Activated T-helper 2 cell treated with anti-CD3 and anti-CD28 coated beads, Interferon-gamma antibody, Interleukin-2, Interleukin-4, amounts not matched to agents 10 μg/mL and 5 μg/mL and 100 μg/mL, durations not matched to agents 14 hours and 24 hours and 36 hours (primary cell): ENCODE results near the gene ABCG4. TPM values are rescaled to one million over a fixed set of nuclear protein-coding genes. Genes with fewer than 3 reads are reported as not detected.

Experiments used
- DNase-seq: peaks from one replicate; pipeline ENCODE4 v3.0.0; 2021; ENCODE audit warnings: low spot score
- H3K27ac Mint-ChIP-seq: one replicate; pipeline ENCODE4 v1.8.0; 2021; ENCODE audit warnings: mixed read lengths
- H3K27me3 Mint-ChIP-seq: one replicate; pipeline ENCODE4 v1.8.0; 2021; ENCODE audit warnings: low read depth, mixed read lengths
- H3K36me3 Mint-ChIP-seq: one replicate; pipeline ENCODE4 v1.8.0; 2021; ENCODE audit warnings: low read depth, mixed read lengths
- H3K4me1 Mint-ChIP-seq: one replicate; pipeline ENCODE4 v1.8.0; 2021; ENCODE audit warnings: low read depth, mixed read lengths
- H3K4me3 Mint-ChIP-seq: one replicate; pipeline ENCODE4 v1.8.0; 2021; ENCODE audit warnings: low read depth, mild to moderate bottlenecking, moderate library complexity, mixed read lengths
- H3K9me3 Mint-ChIP-seq: one replicate; pipeline ENCODE4 v1.8.0; 2021; ENCODE audit warnings: mixed read lengths
- intact Hi-C: fragments of 100-400 bp; cut with micrococcal nuclease; formaldehyde crosslinking; loops from one replicate; pipeline ENCODE4 v1.15.1; 2023
- total RNA-seq: library from RNA; stranded (reverse); gene quantifications from 2 replicates; pipeline ENCODE4 v1.2.3, GENCODE V29; 2022

ABCG4 gene
- total RNA-seq, 1 donor from 2014 or later, result 0.11 TPM

- H3K4me3 Mint-ChIP-seq, result peak overlapping the region; percentile 98
- no peaks in the 10 kb centered on the region for H3K9me3 Mint-ChIP-seq
- no peaks in the 10 kb centered on the region for H3K27me3 Mint-ChIP-seq
- H3K4me1 Mint-ChIP-seq, result peaks cover 37% of the 10 kb centered on the region
- peak overlapping the region; percentile 92 for H3K27ac Mint-ChIP-seq
- DNase-seq, result no peak
- intact Hi-C loops, result loop anchor here (1.0 kb wide), 1 partner anchor 97 kb away; the partner anchor contains the start of gene CBL
- peaks cover 38% of the 10 kb centered on the region for H3K36me3 Mint-ChIP-seq
Observed at GRCh38 chr11:119108857-119109221, 40.0 kb upstream of the ABCG4 start.

GRCh38 chr11:119109843-119110242, 39.0 kb upstream of the ABCG4 start:
- Mint-ChIP-seq H3K27me3 (no peaks in the 10 kb centered on the region), H3K27ac (peak overlapping the region; percentile 10), H3K4me3 (peak overlapping the region; percentile 98), H3K36me3 (peaks cover 44% of the 10 kb centered on the region), H3K9me3 (no peaks in the 10 kb centered on the region), H3K4me1 (peaks cover 37% of the 10 kb centered on the region)
- no peak for DNase-seq
- intact Hi-C loops, result no loop called here

DNA sequence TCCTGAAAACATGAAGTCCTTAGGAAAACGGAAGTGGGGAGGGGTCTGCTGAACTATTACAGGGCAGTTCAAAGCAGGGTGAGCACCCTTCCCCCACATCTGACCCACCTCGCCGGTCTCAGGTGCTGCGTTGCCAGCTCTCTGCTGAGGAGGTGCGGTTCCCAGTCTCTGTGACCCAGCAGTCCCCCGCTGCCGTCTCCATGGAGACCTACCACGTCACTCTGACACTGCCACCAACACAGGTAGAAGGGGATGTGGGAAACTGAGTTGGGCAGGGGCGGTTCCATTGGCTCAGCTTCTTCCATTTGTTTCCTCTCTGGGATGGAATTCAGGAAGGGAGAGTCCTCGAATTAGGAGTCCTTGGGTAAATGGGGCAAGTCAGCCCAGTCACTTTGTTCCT, 38.4 kb upstream of the ABCG4 start:
- H3K27me3 Mint-ChIP-seq, result no peaks in the 10 kb centered on the region
- peaks cover 48% of the 10 kb centered on the region for H3K36me3 Mint-ChIP-seq
- H3K9me3 Mint-ChIP-seq, result no peaks in the 10 kb centered on the region
- H3K27ac Mint-ChIP-seq, result peak overlapping the region; percentile 14
- peaks cover 39% of the 10 kb centered on the region for H3K4me1 Mint-ChIP-seq
- DNase-seq, result no peak
- H3K4me3 Mint-ChIP-seq, result no peak overlapping the region
- intact Hi-C loops, result no loop called here

DNA sequence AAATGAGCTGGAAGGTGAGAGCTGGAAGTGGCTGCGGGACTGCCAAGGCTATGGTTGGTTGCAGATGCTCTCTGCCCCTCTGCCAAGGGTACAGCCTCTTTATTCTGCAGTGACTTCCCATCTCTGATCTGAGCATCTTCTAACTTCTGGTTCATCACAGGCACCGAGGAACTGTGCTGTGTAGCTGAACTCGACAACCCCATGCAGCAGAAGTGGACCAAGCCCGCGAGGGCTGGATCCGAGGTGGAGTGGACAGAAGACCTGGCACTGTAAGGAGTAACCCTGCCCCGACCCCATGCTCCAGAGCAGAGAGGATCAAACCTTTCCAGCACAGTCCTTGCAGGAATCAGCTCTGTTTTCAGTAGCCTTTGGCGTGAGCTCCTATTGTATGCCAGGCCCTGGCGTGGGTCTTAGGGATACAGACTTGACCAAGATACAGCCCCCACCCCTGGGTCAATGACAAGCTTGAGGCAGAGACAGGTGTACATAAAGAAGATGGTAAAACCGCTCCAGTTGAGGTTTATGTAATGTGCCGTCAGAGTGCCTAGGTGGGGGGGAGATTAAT, 37.4 kb upstream of the ABCG4 start:
- Mint-ChIP-seq H3K4me3 (no peak overlapping the region), H3K9me3 (no peaks in the 10 kb centered on the region), H3K4me1 (peaks cover 39% of the 10 kb centered on the region), H3K27ac (no peak overlapping the region), H3K36me3 (peaks cover 55% of the 10 kb centered on the region), H3K27me3 (no peaks in the 10 kb centered on the region)
- intact Hi-C loops, result no loop called here
- no peak for DNase-seq

DNA sequence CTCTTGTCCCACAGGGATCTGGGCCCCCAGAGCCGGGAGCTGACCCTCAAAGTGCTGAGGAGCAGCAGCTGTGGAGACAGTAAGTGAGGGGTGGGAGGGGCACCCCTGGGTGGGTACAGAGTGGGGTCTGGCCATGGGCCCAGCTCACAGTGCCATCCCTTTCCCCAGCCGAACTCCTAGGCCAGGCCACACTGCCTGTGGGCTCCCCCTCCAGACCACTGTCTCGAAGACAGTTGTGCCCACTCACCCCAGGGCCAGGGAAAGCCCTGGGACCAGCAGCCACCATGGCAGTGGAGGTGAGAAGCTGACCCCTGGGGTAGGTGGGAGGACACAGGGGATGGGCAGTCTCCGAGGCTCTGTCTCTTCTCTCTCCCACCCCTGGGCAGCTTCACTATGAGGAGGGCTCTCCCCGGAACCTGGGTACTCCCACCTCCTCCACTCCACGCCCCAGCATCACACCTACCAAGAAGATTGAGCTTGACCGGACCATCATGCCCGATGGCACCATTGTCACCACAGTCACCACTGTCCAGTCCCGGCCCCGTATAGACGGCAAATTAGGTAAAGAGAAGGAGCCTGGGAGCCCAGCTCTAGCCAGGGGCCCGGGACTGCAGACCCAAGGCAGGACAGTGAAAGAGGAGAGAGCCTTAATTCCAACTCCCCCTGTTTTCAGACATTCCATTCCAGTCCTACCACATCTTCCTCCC, 36.4 kb upstream of the ABCG4 start:
- Mint-ChIP-seq H3K27ac (no peak overlapping the region), H3K27me3 (no peaks in the 10 kb centered on the region), H3K9me3 (no peaks in the 10 kb centered on the region), H3K4me3 (no peak overlapping the region), H3K4me1 (peaks cover 35% of the 10 kb centered on the region), H3K36me3 (peaks cover 63% of the 10 kb centered on the region)
- intact Hi-C loops, result no loop called here
- DNase-seq, result no peak

DNA sequence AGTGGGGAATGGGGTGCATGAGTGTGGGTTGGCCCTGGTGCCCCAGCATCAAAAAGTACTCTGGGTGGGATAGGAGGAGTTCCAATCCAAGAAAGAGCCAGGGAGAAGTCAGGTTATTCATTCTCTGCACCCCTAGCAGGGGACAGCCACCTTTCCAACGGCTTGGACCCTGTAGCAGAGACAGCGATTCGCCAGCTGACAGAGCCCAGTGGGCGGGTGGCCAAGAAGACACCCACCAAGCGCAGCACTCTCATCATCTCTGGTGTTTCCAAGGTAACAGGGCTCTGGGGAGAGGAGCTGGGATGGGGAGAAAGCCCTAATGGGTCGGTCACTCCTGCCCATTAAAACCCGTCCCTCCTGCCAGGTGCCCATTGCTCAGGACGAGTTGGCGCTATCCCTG, 35.1 kb upstream of the ABCG4 start:
- H3K36me3 Mint-ChIP-seq, result peaks cover 65% of the 10 kb centered on the region
- H3K27me3 Mint-ChIP-seq, result no peaks in the 10 kb centered on the region
- H3K27ac Mint-ChIP-seq, result no peak overlapping the region
- no peaks in the 10 kb centered on the region for H3K9me3 Mint-ChIP-seq
- intact Hi-C loops, result no loop called here
- peaks cover 29% of the 10 kb centered on the region for H3K4me1 Mint-ChIP-seq
- DNase-seq, result no peak
- no peak overlapping the region for H3K4me3 Mint-ChIP-seq

- no peaks in the 10 kb centered on the region for H3K9me3 Mint-ChIP-seq
- H3K27ac Mint-ChIP-seq, result no peak overlapping the region
- peaks cover 65% of the 10 kb centered on the region for H3K36me3 Mint-ChIP-seq
Observed at GRCh38 chr11:119114351-119114750, 34.5 kb upstream of the ABCG4 start.

DNA sequence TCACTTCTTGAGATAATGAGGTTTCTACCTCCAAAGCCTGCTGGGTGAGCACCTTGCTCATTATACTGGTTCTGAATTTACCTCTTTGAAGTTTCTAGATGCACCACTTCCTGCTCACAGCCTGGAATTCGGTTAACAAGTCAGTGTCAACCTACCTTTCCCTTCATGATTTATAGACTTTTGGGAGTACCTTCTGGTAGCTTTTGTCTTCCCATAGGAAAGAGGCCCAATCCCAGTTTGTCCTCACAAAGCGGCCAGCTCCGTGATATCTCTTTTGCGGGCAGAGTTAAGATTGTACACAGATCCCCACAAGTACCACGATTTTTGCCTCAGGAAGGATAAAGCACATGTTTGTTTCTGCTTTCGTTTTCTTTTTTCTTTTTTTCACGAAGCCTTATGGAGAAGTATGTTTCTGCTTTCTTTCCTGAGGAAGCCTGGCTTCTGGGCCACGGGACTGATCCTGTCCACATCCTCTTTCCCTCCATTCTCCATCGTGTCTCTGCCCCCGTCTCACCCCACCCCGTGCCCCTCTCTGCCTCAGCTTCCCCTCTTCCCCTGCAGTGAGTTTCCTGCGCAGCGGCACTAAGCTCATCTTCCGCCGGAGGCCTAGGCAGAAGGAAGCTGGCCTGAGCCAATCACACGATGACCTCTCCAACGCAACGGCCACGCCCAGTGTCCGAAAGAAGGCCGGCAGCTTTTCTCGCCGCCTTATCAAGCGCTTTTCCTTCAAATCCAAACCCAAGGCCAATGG, 33.2 kb upstream of the ABCG4 start:
- intact Hi-C loops, result loop anchor here (1.0 kb wide), 1 partner anchor 8 kb away; the partner anchor contains the start of gene C2CD2L
- DNase-seq, result no peak
- H3K9me3 Mint-ChIP-seq, result no peaks in the 10 kb centered on the region
- peaks cover 59% of the 10 kb centered on the region for H3K36me3 Mint-ChIP-seq
- no peaks in the 10 kb centered on the region for H3K27me3 Mint-ChIP-seq
- H3K27ac Mint-ChIP-seq, result peak overlapping the region; percentile 92
- peak overlapping the region; percentile 73 for H3K4me3 Mint-ChIP-seq
- H3K4me1 Mint-ChIP-seq, result peaks cover 20% of the 10 kb centered on the region

More at GRCh38 chr11:119114351-119114750, 34.5 kb upstream of the ABCG4 start:
- no peak for DNase-seq
- intact Hi-C loops, result no loop called here
- Mint-ChIP-seq H3K4me3 (no peak overlapping the region), H3K4me1 (peaks cover 23% of the 10 kb centered on the region), H3K27me3 (no peaks in the 10 kb centered on the region)

GRCh38 chr11:119116235-119116594, 32.6 kb upstream of the ABCG4 start:
- Mint-ChIP-seq H3K36me3 (peaks cover 54% of the 10 kb centered on the region), H3K27ac (peak overlapping the region; percentile 92), H3K4me3 (peak overlapping the region; percentile 73), H3K27me3 (no peaks in the 10 kb centered on the region), H3K9me3 (no peaks in the 10 kb centered on the region), H3K4me1 (peaks cover 24% of the 10 kb centered on the region)
- intact Hi-C loops, result no loop called here
- DNase-seq, result no peak

GRCh38 chr11:119116601-119117000, 32.3 kb upstream of the ABCG4 start:
- no peak overlapping the region for H3K4me3 Mint-ChIP-seq
- peaks cover 50% of the 10 kb centered on the region for H3K36me3 Mint-ChIP-seq
- intact Hi-C loops, result no loop called here
- H3K4me1 Mint-ChIP-seq, result peaks cover 24% of the 10 kb centered on the region
- H3K27me3 Mint-ChIP-seq, result no peaks in the 10 kb centered on the region
- no peaks in the 10 kb centered on the region for H3K9me3 Mint-ChIP-seq
- DNase-seq, result no peak
- peak overlapping the region; percentile 62 for H3K27ac Mint-ChIP-seq

DNA sequence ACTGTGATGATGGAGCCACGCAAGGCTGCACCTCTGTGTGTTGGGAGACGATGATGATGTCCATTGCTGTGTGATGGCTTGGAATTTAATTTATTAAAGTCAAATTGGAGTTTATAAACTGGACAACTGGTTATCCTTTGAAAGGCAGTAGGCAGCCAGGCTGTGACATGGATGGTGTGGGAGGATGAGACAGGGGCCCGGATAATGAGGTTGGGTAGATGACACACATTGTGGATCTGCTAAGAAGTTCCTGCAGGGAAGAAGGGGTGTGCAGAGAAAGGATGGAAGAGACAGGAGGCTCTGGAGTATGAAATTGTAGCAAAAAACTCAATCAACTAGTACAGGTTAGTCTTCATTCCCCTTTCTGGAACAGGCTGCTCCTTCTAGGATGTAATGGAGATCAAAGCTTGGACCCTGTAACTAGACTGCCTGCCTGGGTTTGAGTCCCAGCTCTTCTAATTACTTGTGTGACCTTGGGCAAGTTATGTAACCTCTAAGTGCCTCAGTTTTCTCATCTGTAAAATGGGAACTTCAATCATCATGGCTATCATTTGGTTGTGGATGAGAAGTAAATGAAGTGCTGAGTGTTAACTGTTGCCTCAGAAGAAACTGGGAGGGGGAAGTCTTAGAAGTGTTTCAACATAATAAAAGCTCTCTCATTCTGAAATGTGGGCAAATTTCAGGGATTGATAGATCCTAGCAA, 31.7 kb upstream of the ABCG4 start:
- Mint-ChIP-seq H3K36me3 (peaks cover 46% of the 10 kb centered on the region), H3K4me1 (peaks cover 28% of the 10 kb centered on the region), H3K27ac (no peak overlapping the region), H3K4me3 (no peak overlapping the region), H3K9me3 (no peaks in the 10 kb centered on the region), H3K27me3 (no peaks in the 10 kb centered on the region)
- DNase-seq, result no peak
- intact Hi-C loops, result no loop called here

GRCh38 chr11:119118227-119118626, 30.6 kb upstream of the ABCG4 start:
- Mint-ChIP-seq H3K9me3 (no peaks in the 10 kb centered on the region), H3K27ac (no peak overlapping the region), H3K36me3 (peaks cover 43% of the 10 kb centered on the region), H3K4me1 (peaks cover 35% of the 10 kb centered on the region), H3K4me3 (no peak overlapping the region), H3K27me3 (no peaks in the 10 kb centered on the region)
- intact Hi-C loops, result no loop called here
- no peak for DNase-seq
